NOMO-1 (cell line): ENCODE measurements around the gene ZNF605.
"Not testable (repeated sequence)": the region's sequence is repeated elsewhere in the genome, so short reads cannot be mapped to it uniquely, and the experiment has no call there.

Experiments
- DNase-seq, 2 experiments: peaks; one replicate each; lab custom pipeline; 2025; ENCODE audit not compliant: unreplicated experiment in 2 of 2; lab: John Stamatoyannopoulos, UW

ZNF605 gene

DNA sequence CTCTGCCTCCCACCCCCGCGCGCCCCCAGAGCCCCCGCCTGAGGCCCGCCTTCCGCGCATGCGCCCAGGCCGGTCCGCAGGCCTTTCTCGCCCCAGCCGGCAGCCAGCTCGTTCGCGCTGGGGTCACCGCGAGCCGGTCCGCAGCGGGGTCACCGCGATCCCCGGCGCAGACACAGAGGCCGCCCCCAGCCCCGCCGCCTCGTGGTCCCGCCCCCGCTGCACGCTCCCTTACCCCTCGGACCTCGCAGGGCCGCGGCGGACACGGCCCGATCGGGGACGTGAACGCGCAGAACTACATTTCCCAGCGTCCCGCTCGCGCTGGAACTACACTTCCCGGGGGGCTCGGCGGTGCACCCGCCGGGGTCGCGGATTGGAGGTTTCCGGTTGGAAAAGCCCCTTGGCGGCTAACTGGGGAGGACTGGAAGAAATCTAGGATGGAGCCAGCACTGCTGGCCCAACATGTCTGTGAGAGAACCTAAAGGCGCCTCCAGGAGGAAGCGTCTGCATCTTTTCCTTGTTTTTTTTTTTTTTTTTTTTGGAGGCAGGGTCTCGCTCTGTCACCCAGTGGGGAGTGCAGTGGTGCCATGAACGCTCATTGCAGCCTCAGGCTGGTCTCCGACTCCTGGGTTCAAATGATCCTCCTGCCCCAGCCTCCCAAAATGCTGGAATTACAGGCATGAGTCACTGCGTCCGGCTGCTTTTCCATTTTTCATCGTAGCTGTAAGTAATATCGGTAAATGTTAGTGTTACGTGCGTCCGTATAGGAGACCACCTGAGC, at the start of gene ZNF605:
TSS of gene ZNF605 (minus strand) at position 296 of the 778 bp plus-strand sequence. CDS start 10,671 bp downstream, outside the sequence.
- DNase-seq: peak; percentile 54 to 77

DNA sequence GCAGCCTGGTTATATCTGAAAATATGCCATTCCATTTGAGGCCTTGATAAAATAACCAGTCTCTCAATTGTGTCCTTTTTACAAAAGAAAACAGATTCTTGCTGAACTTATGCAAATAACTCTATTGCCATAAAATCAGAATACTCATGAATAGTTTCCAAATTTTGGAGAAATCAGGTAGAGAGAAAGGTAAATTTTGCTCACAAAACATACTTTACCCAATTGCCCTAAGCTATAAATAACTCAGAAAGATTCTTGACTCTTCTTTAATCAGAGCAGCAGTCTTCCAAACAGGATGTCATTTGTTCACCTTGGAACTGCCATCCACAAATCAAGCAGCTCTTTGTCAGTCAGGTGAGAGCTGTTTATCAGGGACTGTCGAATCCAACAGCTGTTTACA, 42.6 kb upstream of the ZNF605 start:
- no peak for DNase-seq

DNA sequence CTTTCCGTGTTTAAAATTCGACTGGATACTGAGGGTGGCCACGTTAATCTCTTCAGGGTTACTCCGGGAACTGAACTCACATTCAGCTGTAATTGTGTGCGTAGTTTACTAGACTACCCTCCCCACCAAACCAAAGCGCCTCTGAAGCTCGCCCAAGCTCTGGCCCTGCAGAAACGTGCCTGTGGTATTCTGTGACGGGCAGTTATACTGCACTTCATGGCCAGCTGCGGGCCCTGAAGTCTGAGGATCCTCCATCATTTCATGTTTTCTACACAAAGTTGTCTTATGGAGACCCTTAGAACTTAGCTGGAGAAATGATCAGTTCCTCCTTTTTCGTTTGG, 30.7 kb upstream of the ZNF605 start:
- peak in 1 of 2 experiments; percentile 2 for DNase-seq

DNA sequence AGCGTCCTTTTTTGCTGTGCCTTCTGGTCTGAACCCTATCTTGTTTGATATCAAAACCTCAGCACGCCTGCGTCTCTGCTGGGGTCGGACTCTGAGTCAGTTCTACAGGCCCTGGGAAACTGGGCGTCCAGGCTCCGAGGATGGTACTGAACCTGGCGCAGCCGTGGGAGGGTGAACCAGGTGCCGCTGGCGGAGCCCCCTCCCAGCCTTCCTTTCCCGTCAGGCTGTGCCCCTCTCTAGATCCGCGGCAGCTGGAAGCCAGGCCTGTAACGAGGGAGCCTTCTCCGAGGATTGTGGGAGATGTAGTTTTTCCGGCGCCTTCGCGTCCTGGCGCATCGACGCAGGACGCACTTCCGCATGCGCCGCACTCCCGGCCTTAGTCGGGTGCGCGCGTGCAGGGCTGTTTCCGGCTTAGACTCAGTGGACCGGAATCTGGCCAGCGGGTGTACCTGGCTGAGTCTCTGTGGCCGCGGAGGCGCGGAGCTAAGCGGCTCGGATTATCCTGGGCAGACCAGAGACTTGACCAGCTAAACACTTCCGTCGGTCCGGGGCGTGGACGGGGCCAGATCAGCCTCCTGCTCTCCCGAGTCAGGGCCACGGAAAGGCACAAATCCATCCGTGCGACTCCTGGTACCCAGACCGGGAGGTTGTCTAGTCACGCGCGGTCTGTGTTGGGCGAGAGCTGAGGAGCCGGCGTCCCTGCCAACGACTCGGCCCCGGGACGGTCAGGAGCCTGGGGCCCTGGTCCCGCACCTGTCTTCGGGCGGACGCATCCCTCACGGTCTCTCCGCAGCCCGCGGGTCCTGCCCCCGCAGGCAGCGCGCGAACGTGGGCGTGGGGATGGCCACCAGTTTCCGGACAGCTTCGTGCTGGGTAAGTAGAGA, 30.1 kb upstream of the ZNF605 start, which contains the start of gene ZNF26:
TSS of gene ZNF26 (plus strand) at position 367 of the 884 bp plus-strand sequence. CDS start at position 841, 474 bp downstream.
- DNase-seq: peak; percentile 83 to 89

DNA sequence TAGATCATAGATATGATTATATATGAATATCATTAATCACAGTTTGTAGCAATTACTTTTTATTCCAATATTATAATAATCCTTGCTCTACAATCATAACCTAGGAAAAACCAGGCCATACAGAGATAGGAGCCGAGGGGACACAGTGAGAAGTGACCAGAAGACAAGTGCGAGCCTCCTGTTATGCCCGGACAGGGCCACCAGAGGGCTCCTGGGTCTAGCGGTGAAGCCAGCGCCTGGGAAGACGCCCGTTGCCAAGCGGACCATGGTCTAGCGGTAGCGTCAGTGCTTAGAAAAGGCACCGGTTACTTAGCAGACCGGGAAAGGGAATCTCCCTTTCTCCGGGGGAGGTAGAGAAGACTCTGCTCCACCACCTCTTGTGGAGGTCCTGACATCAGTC, 20.8 kb upstream of the ZNF605 start:
- not testable (repeated sequence) for DNase-seq

DNA sequence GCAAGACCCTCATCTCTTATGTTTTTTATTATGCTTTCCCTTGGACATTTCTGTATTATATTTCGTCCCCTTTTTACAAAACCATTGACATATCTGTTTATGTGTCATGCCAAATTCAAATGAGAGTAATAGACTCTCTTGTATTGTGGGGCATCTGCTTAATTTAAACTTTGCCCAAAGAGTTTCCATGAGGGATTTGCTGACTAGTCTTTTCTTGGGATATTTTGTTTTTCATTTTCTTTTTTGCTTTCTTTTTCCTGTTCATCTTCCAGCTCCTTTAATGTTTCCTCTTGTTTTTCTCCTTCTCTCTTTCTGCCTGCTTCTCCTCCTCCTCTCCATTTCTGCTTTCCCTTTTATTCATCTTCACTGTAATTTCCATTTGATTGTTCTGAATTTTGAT, 16.3 kb upstream of the ZNF605 start:
- no peak for DNase-seq

DNA sequence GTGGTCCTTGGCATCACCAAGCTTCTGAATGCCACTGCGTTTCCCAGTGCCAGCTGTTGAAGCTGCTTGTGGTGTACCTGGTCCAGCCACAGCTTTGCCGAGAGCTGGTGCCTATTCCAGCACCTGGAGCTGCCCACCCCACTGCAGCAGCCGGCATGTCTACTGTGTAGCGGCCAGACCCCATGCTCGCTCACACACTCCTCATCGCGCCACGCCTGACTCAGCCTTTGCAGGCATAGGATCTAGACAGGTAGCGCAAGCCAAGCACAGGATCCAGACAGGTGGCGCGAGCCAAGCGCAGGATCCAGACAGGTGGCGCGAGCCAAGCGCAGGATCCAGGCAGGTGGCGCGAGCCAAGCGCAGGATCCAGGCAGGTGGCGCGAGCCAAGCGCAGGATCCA, 11.6 kb upstream of the ZNF605 start:
- DNase-seq: no peak

DNA sequence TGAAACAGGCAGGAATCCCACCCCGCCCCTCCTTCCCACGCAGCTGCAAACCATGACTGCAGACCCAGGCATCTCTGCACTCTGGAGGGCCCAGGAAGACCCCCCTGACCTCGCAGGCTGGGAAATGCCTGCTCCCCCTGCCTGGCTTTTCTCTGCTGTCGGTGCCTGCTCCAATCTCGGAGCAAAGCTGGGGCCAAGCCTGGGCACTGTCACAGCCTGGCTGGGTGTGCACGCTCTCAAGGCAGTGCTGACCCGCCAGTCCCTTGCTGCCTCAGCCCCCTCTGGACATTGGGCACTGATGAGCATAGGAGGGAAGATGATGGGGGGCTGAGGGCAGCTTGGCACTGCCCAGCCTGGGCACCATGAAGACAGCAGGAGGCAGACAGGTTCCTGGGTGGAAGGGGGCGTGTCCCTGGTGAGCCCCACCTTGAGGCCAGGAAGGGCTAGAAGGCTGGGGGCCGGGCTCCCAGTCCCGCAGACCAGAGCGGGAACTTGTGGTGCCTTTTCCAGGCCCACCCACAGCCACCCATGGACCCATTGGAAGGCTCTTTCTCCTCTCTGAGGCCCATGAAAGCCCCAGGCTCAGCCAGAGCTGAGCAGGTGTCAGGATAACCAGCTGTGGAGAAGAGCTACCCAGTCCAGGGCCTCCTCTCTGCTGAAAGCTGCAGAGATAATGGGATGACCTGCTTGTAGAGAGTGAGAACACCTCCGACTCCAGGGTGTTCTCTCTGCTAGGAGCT, 10.7 kb upstream of the ZNF605 start:
- DNase-seq: no peak

DNA sequence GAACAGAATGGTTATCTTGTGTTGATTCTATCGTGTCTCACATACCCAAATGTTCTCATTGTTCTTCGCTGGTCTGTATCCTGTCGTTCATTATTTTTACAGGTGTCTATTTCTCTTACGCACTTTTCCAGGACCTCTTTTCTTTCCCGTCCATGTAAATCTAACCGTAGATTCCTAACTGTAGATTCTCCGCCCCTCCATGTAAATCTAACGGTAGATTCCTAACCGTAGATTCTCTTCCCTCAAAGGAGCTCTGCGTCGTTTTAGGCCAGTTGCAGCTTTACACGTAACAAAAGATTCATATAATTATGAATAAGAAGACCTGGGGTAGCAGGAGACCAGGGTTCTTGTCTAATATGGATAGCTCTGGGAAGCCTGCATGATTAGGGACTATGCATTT, 9.7 kb upstream of the ZNF605 start:
- DNase-seq: no peak

DNA sequence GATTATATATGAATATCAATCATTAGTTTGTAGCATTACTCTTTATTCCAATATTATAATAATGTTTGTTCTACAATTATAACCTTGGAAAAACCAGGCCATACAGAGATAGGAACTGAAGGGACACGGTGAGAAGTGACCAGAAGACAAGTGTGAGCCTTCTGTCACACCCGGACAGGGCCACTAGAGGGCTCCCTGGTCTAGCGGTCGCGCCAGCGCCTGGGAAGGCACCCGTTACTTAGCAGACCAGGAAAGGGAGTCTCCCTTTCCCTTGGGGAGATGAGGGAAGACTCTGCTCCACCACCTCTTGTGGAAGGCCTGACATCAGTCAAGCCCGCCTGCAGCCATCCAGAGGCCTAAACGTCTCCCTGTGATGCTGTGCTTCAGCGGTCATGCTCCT, 7.8 kb upstream of the ZNF605 start:
- DNase-seq: not testable (repeated sequence)

DNA sequence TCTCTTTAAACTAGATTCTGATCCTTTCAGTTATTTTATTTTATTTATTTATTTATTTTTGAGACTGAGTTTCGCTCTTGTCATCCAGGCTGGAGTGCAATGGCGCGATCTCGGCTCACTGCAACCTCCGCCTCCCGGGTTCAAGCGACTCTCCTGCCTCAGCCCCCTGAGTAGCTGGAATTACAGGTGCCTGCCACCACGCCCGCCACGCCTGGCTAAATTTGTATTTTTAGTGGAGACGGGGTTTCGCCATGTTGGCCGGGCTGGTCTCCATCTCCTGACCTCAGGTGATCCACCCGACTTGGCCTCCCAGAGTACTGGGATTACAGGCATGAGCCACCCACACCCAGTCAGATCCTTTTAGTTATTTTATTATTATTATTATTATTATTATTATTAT, 5.7 kb upstream of the ZNF605 start:
- DNase-seq: not testable (repeated sequence)

DNA sequence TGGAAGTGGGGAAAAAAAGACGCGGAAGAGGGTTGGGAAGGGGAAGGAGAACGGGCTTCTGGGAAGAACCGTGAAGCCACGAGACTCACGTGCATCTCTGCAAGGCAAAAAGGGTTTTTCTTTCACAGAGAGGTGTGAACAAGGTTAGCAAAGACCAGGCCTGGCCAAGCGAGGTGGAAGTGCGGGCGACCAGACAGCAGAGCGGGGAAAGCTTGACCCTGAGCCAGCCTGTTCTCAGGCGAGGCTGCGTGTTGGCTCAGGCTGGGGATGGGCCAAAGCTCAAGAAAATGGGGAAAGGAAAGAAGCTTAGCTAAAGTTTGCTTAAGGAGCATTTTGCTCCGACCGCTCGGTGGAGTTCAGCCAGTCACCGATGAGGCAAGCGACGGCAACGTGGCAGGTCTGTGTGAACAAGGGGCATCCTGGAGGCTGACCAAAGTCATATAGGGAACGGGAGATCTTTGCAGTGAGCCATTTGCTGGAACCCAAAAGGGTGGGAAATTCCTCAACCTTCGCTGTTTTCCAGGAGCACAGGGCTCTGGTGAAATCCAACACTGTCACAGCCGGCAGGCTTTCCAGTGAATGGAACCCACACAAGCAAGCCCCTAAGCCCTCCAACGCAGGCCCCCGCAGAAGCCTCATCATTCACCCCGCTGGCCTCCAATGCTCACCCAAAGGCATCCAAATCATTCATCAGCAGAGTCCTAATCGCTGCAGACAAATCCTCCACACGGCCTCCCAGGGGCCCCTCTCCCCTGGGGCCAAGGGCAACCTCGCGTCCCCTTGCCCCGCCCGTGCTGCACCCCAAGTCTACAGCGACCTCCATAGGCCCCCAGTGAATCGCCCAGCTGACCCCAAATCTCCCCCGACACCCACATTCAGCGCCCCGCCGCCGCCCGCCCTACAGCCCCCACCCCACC, 754 bp downstream of the ZNF605 start:
- peak; percentile 15 to 39 for DNase-seq

DNA sequence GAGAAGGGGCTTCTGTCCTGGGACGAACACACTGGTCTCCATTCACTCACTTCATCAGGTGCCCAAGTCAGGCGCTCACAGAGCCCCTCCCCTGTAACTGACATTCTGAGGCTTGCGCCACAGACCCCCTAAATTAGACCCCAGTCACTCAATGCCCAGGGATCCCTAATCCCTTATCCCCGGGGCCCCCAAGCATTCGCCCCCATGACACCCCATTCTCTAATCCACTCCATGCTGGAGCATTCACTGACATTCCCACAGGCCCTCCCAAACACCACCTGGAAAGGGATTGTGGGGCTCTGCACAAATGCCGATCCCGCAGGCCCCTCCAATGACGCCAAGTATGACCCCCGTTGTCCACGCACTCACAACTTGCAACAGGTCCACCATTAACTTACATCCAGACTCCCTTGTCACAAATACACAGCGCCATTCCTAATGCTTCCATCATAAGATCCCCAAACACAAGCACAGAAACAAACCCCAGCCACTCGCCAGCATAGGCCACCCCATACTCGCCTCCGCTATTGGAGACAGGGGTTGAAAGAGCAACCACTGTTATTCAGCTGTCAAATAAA, 1.5 kb downstream of the ZNF605 start:
- no peak for DNase-seq

DNA sequence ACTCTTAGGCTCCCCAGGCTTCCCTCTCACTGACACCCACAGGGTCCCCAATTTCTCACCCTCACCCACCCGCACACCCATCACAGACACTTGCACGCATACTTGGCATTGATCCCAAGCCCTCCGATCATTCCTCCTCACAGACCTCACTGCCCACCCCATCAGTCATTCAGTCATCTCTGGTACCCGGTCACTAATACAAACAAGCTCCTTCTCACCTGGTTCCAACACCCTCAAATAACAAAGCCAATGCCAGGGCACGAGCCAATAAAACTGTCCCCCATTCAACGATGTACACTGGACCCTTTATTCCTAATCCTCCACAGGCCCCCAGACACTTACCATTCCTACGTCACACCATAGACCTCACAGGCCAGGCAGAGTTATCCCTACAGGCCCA, 2.3 kb downstream of the ZNF605 start:
- DNase-seq: no peak

DNA sequence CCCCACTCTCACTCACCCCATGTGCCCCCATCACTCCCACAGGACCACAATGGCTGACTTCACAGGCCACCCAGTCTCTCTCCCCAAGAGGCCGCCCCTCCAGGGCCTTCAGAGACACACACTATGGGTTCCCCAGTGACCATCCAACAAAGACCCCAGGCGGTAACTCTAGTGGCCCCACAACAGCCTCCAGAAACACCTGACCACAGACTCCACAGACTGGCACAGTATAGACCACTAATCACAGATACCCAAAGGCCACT, 3.0 kb downstream of the ZNF605 start:
- DNase-seq: no peak

DNA sequence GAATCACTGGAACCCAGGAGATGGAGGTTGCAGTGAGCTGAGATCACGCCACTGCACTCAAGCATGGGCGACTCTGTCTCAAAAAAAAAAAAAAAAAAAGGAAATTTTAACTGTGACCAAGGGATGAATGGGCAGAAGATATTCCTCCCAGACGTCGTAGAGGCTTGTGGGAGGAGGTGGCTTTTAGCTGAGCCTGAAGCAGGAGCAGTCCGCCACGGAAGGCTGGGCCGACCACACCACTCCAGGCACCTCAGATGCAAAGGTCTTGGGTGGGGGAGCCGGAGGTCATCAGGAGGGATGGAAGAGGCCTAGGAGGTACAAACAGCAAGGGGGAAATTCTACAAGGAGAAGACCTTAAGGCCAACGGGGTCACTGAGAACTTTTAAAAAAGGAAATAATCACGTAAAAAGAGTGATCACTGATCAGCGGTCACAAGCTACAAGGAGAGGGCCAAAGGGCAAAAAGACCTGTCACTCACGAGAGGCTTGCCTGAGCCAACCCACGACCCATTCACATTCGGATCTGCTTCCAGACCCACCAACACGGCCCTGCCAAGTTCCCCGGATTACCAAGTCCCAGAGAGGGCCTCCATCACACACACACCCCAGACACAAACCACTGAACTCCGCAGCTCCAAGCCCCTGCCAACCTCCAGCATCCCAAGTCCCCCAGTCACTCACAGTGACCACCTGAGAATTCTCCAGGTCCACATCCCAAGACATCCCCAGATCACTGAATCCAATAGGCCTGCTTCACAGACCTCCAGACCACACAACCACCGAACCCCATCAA, 3.5 kb downstream of the ZNF605 start:
- no peak for DNase-seq

DNA sequence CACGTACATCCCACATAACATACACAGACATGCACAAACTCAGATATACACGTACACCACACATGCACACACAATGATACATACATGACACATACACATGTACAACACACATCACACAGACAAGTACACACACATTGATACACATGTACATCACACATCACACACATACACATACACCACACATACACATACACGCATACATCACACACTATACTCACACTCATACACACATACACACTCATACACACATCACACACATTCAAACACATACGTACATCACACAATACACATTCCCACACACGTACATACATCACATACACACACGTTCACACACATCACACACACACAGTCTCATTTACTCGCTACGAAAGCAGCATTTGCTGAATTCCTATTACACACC, 4.5 kb downstream of the ZNF605 start:
- DNase-seq: no peak

DNA sequence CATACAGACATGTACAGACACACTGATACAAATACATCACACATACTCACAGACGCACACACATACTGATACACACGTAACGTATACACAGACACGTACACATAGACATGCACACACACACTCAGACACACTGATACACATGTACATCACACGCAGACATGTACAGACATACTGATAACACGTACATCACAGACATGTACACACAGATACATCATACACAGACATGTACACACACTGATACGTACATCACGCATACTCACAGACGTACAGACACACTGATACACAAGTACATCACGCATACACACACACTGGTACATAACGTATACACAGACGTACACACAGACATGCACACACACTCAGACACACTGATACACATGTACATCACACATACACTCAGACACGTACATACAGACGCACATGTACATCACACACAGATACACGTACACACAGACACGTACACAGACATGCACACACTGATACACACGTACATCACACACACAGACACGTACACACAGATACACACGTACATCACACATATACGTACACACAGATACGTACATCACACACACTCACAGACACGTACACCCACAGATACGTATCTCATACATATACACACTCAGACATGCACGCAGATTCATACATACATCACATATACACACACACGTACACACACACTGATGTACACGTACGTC, 5.1 kb downstream of the ZNF605 start:
- no peak for DNase-seq
